ENCODE data around the gene SMIM20. TPM values are rescaled to one million over a fixed set of nuclear protein-coding genes. Genes with fewer than 3 reads are reported as not detected.

Gene SMIM20
- total and polyA plus RNA-seq, 2 experiments from 2014 or later = 35.6 to 53.0 TPM

DNA sequence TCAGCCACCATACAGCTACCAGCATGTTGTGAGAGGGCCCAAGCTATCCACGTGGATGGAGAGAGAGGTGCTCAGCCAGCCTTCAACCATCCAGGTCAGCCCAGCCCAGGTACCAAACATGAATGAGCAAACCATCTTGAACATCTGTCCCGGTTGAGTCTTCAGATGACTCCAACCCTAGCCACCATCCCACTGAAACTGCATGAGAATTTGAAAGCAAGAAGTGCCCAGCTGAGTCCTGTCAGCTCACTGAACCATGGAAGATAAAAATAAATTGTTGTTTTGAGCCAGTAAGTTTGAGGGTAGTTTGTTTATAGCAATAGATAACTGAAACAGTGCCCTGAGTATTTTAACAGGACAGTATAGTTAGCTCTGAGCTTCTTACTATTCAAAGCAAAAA is 43.9 kb upstream of the SMIM20 start:
- Histone ChIP-seq H3K27ac (no peak overlapping the region), H3K27me3 (replicated peaks; ENCODE audit: insufficient read depth) (no peaks in the 10 kb centered on the region), H3K4me1 (ENCODE audit: insufficient read depth) (no peaks in the 10 kb centered on the region), H3K9ac (no peak overlapping the region), H4K20me1 (ENCODE audit: insufficient read depth) (no peaks in the 10 kb centered on the region), H3K4me2 (ENCODE audit: unreplicated experiment) (no peak overlapping the region), H3K9me2 (ENCODE audit: insufficient read depth) (no peaks in the 10 kb centered on the region), H3F3A (ENCODE audit: insufficient read depth) (no peaks in the 10 kb centered on the region), H2AFZ (no peak overlapping the region), H3K36me3 (ENCODE audit: low read depth) (no peaks in the 10 kb centered on the region), H3K9me3 (ENCODE audit: low read depth) (no peaks in the 10 kb centered on the region), H3K79me2 (ENCODE audit: insufficient read depth) (no peaks in the 10 kb centered on the region), H3K4me3 (no peak overlapping the region)
- no peak for DNase-seq
- in situ Hi-C loops (cut with MboI) = no loop called here
- 77 to 87% methylated on average over 2 of the region's 2 CpGs for WGBS, 2 experiments (ENCODE audit: low coverage in 1 of 2, low lambda C conversion rate in 2 of 2, missing lambda C conversion rate in 2 of 2)
- TF ChIP-seq EZH2 (IDR thresholded peaks at IDR 0.05; ENCODE audit: insufficient read depth, poor library complexity, severe bottlenecking) (no peak), EZH2phosphoT487 (IDR thresholded peaks at IDR 0.05; ENCODE audit: insufficient read depth, low read depth) (no peak)

DNA sequence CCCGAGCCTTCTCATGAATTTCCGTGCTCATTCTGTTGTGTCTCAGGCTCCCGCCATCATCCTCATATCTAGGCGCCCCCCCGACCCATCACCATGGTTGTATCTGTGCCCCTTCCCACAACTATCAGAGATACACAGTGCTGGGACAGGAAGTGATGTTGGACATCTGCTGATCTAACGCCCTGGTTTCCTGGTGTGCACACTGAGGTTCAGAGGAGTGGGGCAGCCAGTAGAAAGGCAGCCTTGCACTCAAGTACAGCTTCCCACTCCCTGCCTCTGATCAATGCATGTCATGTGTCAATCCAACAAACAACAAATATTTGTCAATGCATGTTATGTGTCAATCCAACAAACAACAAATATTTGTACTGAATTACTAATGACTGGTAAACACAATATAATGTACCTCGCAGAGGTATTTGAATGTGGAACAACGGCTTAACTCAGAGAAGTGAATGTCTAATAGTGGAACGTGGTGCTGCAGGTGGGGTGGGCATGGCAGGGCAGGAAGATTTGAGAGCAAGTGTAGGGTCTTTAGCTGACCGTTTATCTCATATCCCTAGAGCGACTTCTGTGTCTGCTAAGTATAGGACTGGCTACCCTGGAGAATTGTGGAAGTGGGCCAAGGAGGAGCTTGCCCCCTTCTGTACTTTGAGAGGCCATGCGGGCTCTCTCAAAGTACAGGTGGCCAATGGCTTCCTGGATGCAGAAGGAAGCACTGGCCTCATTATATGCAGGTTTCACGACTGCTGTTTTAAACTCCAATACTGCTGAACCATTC is 41.0 kb upstream of the SMIM20 start:
- Histone ChIP-seq H3K9ac (no peak overlapping the region), H3K4me3 (no peak overlapping the region), H3K4me1 (ENCODE audit: insufficient read depth) (no peaks in the 10 kb centered on the region), H3K9me2 (ENCODE audit: insufficient read depth) (no peaks in the 10 kb centered on the region), H3K36me3 (ENCODE audit: low read depth) (no peaks in the 10 kb centered on the region), H3K9me3 (ENCODE audit: low read depth) (no peaks in the 10 kb centered on the region), H3K79me2 (ENCODE audit: insufficient read depth) (no peaks in the 10 kb centered on the region), H3K27ac (no peak overlapping the region), H3F3A (ENCODE audit: insufficient read depth) (no peaks in the 10 kb centered on the region), H2AFZ (no peak overlapping the region), H4K20me1 (ENCODE audit: insufficient read depth) (no peaks in the 10 kb centered on the region), H3K27me3 (replicated peaks; ENCODE audit: insufficient read depth) (no peaks in the 10 kb centered on the region), H3K4me2 (ENCODE audit: unreplicated experiment) (no peak overlapping the region)
- DNase-seq = no peak
- 84 to 87% methylated on average over 13 of the region's 13 CpGs for WGBS, 2 experiments (ENCODE audit: low coverage in 1 of 2, low lambda C conversion rate in 2 of 2, missing lambda C conversion rate in 2 of 2)
- in situ Hi-C loops (cut with MboI) = no loop called here
- no peak for TF ChIP-seq EZH2phosphoT487 (IDR thresholded peaks at IDR 0.05; ENCODE audit: insufficient read depth, low read depth)

DNA sequence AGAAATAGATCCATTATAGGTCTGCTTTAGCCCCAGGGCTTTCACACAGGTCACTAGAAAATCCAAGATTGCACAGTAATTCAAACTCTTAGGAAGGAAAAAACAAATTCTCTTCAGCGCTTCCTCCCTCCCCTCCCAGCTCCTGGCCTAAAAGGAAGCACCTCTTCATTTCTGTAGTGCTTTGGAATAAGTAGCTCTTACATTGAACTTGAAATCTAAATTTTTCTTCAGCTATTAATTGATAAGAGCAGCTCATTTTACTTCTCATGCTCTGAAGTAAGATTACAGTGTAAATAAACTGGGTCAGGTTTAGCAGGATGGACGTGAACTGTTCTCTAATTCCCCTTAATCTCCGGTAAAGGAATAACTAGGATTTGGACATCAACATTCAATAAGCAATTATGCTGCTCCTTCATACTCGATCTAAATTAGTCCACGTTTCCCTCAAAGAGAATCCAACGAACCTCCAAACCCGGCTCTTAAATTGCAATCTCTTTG is 40.3 kb upstream of the SMIM20 start:
- WGBS, 2 experiments (ENCODE audit: low coverage in 1 of 2, low lambda C conversion rate in 2 of 2, missing lambda C conversion rate in 2 of 2) = 88 to 91% methylated on average over 7 of the region's 7 CpGs
- Histone ChIP-seq H2AFZ (no peak overlapping the region), H4K20me1 (ENCODE audit: insufficient read depth) (no peaks in the 10 kb centered on the region), H3K4me2 (ENCODE audit: unreplicated experiment) (no peak overlapping the region), H3K27me3 (replicated peaks; ENCODE audit: insufficient read depth) (no peaks in the 10 kb centered on the region), H3K9me2 (ENCODE audit: insufficient read depth) (no peaks in the 10 kb centered on the region), H3K79me2 (ENCODE audit: insufficient read depth) (no peaks in the 10 kb centered on the region), H3K9me3 (ENCODE audit: low read depth) (no peaks in the 10 kb centered on the region), H3K36me3 (ENCODE audit: low read depth) (no peaks in the 10 kb centered on the region), H3K4me1 (ENCODE audit: insufficient read depth) (no peaks in the 10 kb centered on the region), H3K4me3 (no peak overlapping the region), H3F3A (ENCODE audit: insufficient read depth) (no peaks in the 10 kb centered on the region), H3K9ac (no peak overlapping the region), H3K27ac (no peak overlapping the region)
- no peak for TF ChIP-seq EZH2 (IDR thresholded peaks at IDR 0.05; ENCODE audit: insufficient read depth, poor library complexity, severe bottlenecking)
- no peak for TF ChIP-seq EZH2phosphoT487 (IDR thresholded peaks at IDR 0.05; ENCODE audit: insufficient read depth, low read depth)
- no peak for DNase-seq
- in situ Hi-C loops (cut with MboI) = no loop called here

DNA sequence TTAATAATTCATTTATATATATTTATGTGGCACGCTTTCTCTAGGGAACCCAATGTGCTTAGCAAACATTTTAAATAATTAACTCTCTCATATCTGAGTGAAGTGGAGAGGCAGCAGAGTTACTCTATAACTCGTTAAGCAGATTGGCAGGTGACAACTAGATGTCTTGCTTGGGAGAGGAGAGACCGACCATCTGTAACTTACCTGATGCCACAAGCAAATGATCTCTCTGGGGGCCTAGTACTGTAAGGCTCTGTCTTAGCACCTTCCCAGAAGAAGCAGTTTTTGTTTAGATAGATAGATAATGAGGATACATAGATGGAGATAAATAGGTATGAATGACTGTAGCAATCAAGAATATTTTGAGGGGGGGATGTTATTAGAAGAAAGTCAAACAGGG is 39.4 kb upstream of the SMIM20 start:
- H3F3A ChIP-seq (ENCODE audit: insufficient read depth) = no peaks in the 10 kb centered on the region
- in situ Hi-C loops (cut with MboI) = no loop called here
- H3K27ac ChIP-seq = no peak overlapping the region
- H3K4me2 ChIP-seq (ENCODE audit: unreplicated experiment) = no peak overlapping the region
- H3K36me3 ChIP-seq (ENCODE audit: low read depth) = no peaks in the 10 kb centered on the region
- no peaks in the 10 kb centered on the region for H4K20me1 ChIP-seq (ENCODE audit: insufficient read depth)
- TF ChIP-seq EZH2 (IDR thresholded peaks at IDR 0.05; ENCODE audit: insufficient read depth, poor library complexity, severe bottlenecking) (no peak), EZH2phosphoT487 (IDR thresholded peaks at IDR 0.05; ENCODE audit: insufficient read depth, low read depth) (no peak)
- no peaks in the 10 kb centered on the region for H3K4me1 ChIP-seq (ENCODE audit: insufficient read depth)
- no peak for DNase-seq
- no peaks in the 10 kb centered on the region for H3K27me3 ChIP-seq (replicated peaks; ENCODE audit: insufficient read depth)
- WGBS, 2 experiments (ENCODE audit: low coverage in 1 of 2, low lambda C conversion rate in 2 of 2, missing lambda C conversion rate in 2 of 2) = 90% methylated on average over 3 of the region's 3 CpGs
- H2AFZ ChIP-seq = no peak overlapping the region
- H3K9ac ChIP-seq = no peak overlapping the region
- no peak overlapping the region for H3K4me3 ChIP-seq
- H3K79me2 ChIP-seq (ENCODE audit: insufficient read depth) = no peaks in the 10 kb centered on the region
- no peaks in the 10 kb centered on the region for H3K9me2 ChIP-seq (ENCODE audit: insufficient read depth)
- no peaks in the 10 kb centered on the region for H3K9me3 ChIP-seq (ENCODE audit: low read depth)
